CD4-positive, alpha-beta T cell treated with Interleukin-6 for 4 hours (primary cell): Measurements from ENCODE around the gene TRIM21.
A peak's percentile ranks its signal among the peaks of the same experiment; 100 is the strongest.
"Not testable (repeated sequence)": the region's sequence is repeated elsewhere in the genome, so short reads cannot be mapped to it uniquely, and the experiment has no call there.

Experiments used
- DNase-seq: peaks from one replicate; pipeline ENCODE4 v3.0.0-alpha.2; 2020; ENCODE audit warnings: mixed read lengths

The TRIM21 gene

DNA sequence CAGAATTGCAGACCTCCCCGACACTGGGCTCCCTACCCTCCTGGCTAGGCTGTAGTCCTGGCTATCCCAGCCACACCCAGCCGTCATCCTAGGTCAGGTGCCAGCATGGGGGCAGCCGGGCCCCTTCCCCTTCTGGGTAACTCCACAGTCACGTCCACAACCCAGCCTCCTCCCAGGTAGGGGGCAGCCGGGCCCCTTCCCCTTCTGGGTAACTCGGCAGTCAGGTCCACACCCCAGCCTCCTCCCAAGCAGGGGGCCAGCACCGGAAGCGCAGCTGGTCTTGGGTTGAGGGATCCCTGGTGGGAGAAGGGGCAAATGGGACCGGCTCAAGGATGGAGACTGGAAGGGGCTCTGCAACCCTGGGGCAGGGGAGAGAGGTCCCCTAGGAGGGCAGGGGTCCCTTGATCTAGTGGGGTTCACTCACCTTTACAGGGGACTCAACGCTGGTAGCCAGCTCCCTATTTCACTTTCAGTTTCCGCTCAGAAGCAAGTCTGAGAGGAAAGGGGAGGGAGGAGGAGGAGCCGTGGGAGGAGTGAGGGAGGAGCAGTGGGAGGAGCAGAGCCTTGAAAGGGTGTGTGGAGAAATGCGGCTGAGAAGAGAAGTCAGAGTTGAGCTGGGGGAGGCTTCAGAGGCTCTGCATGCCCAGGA is at the start of gene TRIM21:
TRIM21 (minus strand) TSS at position 494 of the 649 bp plus-strand sequence. CDS start 3,293 bp downstream, outside the sequence.
- DNase-seq = peak; percentile 88

DNA sequence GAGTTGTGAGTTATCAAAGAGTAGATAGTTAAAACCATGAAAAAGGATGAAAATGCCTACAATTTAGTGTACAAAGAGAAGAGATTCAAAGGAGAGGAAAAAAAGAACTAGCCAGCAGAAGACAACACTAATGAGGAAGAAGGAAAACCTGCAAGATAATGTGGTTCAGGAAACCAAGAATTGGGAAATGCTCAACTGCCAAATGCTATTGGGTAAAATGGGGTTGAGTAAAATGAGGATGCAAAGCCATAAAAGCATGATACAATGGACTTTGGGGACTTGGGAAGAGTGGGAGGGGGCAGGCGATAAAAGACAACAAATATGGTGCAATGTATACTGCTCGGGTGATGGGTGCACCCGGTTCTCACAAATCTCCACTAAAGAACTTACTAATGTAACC is 48.0 kb upstream of the TRIM21 start:
- DNase-seq = no peak

DNA sequence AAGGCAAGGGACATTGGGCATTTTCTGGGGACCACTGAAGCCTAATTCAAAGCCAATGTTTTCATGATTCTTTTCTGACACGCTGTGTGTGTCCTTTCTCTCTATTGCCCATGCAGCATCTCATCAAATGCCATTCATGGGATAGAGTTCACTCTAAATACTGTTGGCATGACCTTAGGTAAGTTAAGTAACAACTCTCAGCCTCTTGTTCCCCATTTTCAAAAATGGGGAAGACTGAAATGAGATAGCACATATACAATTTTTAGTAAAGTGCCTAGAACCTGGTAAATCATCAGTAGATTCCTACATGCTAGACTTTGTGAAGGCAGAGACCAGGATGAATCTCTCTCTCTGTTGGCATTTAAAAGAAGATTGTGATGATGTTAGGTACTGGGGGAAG is 42.9 kb upstream of the TRIM21 start:
- DNase-seq = no peak

DNA sequence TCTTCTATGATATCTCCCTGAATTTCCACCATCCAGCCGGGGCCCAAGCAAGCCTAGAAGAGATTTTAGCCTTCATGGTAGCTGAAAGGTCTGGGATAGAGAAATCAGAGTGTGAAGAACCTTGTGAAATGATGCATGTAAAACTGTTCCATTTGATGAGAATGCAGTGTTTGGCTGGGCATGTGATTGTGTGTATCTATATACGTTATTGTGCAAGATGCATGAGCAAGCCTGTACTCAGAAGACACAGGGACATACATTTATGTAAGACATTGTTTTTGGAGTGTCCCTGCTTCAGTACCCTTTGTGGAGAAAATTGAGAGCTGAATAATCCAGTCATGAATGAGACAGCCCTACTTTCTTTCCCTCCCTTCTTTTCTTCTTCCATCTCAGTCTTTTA is 40.4 kb upstream of the TRIM21 start:
- DNase-seq = no peak

DNA sequence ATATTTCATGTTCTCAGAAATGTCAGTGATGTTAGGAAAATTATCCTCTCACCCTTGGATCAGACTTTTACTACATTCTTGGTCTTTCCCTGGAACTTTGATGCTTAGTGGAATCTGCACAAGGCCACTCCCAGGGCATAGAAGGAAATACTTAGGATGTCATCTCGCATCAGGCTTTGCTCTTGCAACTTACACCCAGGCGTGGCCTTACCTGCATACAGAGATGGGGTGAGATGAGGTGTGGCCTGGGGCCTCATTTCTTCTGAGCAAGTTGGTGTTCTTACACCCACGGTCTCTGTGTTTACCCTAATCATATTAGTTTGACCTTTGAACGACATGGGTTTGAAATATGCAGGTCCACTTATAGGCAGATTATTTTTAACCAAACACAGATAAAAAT is 36.5 kb upstream of the TRIM21 start:
- DNase-seq = no peak

DNA sequence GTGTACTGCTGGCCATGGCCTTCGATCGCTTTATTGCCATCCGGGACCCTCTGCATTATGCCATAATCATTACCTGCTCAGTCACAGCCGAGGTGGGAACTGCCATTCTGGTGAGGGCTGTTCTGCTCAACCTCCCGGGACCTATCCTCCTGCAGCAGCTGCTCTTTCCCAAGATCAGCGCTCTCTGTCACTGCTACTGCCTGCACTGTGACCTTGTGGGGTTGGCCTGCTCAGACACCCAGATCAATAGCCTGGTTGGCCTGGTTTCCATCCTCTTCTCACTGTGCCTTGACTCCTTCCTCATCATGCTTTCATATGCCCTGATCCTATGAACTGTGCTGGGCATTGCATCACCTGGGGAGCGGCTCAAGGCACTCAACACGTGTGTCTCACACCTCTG is 24.9 kb upstream of the TRIM21 start:
- no peak for DNase-seq

DNA sequence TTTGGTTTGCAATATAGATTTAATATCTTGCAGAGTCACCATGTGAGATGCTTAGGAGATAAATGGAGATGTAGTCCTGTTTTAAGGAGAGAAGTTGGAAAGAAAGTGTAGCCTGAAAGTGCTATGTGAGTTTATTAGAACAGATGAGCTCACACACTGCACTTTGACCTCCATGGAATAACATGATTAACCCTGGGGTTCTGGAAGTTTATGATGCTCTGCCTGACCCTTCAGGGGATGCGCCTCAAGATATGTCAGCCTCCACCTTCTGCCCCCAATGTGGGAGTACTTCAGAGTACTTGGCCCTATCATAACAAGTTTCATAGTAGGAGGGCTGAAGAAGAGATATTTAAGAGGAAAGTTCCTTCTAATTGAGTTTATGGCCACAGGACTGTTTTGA is 23.3 kb upstream of the TRIM21 start:
- no peak for DNase-seq

DNA sequence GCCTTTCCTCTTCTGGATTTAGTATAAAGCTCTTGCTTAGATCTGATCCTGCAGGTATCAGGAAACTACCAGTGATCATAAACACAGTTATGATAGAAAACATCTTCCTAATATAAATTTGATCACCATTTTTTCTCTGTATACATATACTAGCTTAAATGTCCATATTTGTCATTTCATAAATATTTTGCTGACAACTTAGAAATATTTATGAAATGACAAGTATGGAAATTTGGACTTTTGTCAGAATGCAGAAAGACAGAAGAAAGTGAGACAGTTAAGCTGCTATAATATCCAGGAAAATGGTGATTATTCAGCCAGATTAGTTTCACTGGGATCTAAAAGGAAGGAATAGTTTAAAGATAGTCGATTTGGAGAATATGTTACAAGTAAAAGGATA is 22.8 kb upstream of the TRIM21 start:
- DNase-seq = no peak

DNA sequence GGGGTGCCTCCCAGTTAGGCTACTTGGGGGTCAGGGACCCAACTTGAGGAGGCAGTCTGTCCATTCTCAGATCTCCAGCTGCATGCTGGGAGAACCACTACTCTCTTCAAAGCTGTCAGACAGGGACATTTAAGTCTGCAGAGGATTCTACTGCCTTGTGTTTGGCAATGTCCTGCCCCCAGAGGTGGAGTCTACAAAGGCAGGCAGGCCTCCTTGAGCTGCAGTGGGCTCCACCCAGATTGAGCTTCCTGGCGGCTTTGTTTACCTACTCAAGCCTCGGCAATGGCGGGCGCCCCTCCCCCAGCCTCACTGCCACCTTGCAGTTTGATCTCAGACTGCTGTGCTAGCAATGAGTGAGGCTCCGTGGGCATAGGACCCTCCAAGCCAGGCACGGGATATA is 12.7 kb upstream of the TRIM21 start:
- not testable (repeated sequence) for DNase-seq

DNA sequence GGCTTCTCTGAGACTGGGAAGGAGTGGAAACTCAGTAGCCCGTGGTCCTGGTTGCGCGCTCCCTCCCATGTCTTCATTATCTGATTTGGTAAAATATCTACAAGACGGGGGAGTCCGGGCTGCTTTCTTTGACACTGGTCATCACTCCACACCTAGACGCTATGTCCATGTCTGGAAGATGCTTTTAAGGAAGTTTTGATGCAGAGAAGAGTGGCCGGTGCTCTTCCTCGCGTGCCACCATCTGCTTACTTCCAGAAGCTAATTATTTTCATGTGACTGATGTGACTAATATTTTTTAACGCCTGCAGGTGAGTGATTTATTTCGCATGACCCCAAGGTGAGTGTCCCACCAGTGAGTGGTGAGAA is 339 bp upstream of the TRIM21 start:
- DNase-seq = no peak

DNA sequence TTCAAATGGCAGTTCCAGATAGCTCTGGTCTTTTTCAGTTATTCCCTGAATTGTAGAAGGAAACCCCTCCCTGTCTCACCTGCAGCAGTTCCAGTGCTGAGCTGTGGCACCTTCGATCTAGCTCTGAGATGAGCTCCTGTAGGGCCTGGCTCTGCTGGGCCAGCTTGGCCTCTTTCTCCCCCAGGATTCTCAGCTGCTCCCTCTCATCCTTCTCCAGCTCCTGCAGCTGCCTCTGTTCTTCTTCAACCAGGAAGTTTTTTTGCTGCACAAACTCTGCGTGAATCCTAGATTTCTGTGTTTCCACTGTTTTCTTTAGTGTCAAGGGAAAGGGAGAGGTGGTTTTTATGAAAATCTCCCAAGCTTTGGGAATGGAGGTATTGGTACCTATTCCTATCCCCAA is 5.3 kb downstream of the TRIM21 start:
- no peak for DNase-seq

DNA sequence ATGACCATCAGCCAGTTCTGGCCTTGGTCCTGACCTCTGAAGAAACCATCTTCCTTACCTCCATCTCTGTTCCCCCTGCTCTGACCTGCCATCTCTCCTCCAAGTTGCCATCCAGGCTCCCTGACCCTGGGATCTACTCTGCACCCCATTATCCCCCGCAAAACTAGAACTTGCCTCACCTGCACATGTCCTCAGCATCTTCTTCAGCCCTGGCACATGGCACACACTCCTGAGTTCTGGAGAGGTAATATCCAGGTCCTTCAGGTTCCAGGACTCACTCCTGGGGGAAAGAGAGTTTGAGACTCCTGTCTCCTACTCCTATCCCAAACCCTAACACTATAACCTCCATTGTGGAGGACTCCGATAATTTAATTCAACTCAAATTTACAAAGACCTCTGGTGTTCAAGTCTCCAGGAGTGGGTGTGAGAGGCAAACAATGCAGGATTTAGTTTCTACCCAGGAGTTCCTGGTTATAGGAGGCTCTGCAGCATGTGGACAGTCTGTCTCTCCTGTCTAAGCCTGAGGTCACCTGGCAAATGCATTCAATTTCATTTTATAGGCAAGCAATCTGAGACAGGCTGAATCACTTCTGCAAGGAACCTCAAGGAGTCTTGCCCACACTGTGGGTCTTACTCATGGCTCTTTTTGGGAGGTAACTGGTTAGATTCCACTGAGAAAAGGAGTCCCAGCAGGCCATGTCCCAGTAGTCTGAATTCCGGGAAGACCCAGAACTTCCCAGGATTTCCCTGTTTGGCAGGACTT is 7.3 kb downstream of the TRIM21 start:
- no peak for DNase-seq

DNA sequence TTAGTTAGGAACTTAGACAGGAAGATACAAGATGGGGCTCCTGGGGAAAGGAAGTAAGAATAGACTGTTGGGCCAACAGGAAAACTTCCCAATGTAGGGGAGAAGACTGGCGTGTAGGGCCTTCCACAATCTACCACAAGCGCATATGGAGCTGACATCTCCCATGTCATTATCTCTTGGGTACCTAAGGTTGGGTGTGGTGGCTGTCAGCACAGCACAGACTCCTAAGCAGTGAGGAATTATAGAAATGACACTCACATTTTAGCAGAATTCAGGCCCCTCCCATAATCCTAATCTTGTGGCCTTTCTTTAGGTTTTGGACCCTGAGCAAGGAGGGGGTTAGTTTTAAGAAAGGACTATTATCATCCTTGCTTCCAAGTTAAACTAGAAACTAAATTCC is 11.6 kb downstream of the TRIM21 start:
- no peak for DNase-seq

DNA sequence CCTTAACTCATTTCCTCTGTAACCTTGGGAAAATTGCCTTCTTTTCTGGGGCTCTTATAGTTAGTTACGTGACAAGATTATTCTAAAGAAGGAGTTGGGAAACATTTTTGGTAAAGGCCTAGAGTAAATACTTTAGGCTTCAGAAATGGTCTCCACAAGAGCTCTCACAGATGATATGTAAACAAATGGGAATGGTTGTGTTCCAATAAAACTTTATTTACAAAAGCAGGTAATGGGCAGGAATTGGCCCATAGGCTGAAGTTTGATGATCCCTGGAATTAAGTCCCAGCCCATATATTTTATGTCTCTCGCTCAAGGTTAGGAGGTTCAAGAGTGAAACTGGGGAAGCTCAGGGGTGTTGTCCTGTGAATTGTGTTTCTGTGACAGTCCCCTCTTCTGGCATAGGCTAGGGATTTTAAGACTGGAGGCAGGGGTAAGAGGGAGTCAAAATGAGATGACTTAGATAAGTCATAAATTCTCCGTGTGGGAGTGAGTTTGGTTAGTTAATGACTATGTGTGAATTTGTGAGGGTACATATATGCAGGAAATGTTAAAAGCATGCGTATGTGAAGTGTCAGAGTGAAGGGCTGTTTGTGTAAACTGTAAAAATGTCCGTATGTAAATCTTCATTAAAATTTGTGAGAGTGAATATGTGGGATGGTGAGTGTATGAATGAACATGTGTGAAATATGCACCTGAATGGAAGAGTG is 17.9 kb downstream of the TRIM21 start:
- no peak for DNase-seq

DNA sequence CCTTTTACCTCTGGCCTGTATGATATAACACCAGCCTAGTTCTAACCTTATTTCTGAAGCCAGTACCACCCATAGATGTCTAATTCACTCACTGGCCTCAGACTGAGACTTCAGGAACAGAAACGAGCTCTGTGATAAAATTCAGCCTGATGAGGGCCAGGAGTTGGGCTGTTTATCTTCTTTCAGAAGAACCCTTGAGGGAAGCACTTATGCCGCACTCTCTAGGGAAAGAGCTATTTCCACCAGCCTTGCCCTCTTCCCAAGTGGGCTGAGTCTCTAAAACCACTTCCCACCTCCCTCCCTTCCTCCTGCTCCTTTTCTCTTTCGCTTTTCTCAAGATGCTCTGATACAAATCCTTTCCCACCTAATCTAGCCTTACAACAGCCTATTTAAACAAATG is 23.3 kb downstream of the TRIM21 start:
- DNase-seq = no peak

DNA sequence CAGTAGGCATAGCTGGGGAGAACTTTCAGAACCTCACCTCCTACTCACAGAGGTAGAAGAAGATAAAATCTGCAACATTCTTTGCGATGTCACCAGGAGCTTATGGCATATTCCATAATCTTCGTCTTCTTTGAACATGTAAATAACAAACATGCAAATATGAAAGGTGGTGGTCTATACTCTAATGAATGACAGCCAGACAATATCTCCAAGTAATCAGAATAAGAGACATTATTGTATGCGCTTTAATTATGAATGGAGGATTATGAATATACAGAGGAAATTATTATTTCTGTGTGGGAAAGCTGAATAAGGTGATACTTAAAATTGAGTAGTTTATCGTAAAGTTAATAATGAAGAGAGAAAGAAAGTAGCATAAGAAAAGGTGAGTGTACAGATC is 25.2 kb downstream of the TRIM21 start, which contains the start of gene OR52B4:
OR52B4 (minus strand) TSS at position 101 of the 400 bp plus-strand sequence; CDS start at position 10, 91 bp downstream.
- DNase-seq = no peak

DNA sequence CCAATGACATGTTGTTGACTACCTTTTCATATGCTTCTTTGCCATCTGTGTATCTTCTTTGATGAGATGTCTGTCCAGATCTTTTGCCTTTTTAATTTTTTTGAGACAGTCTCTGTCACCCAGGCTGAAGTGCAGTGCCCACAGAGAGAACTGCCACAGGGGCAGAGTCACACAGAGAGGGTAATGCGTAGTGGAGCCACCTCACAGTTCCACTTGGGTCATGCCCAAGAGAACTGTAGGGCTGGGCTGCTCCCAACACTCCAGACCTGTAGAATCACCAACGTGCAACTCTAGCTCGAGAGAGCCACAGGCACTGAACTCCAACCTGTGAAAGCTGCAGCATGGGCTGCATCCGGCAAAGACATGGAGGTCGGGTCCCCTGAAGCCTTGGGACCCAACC is 45.4 kb downstream of the TRIM21 start:
- not testable (repeated sequence) for DNase-seq

DNA sequence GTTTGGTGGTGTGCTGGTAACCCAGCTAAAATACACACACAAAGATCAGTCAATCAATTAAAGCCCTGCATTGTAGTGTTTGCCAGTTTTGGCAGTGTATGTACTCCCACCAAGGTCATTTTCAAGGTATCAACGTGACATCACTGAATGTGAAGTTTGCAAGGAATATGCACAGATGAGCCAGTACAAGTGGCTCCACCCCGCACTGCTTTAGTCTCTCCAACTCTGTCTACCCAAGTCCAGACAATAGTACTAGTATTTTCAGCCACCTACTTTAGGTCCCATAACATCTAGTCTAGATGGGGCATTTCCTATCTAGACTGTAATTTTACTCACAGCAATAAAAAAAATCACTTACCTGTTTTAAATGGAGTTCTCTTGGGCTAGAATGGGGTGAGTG is 48.1 kb downstream of the TRIM21 start:
- not testable (repeated sequence) for DNase-seq
